ENCODE results near the gene PSG2. TPM values are rescaled to one million over a fixed set of nuclear protein-coding genes. Genes with fewer than 3 reads are reported as not detected.
"Not testable (repeated sequence)": the region's sequence is repeated elsewhere in the genome, so short reads cannot be mapped to it uniquely, and the experiment has no call there.

The PSG2 gene
- not detected in 2 replicates for total RNA-seq (2014; rRNA removed; shearing (Covaris generic))

- DNase-seq (ENCODE audit: low spot score), result not testable (repeated sequence)
These were observed at the start of gene PSG2 for GRCh38 chr19:43082601-43083000. PSG2 (minus strand) TSS chr19:43082701; CDS start chr19:43082569, 132 bp downstream.

GRCh38 chr19:43131281-43131842 is 48.9 kb upstream of the PSG2 start:
- DNase-seq (ENCODE audit: low spot score), result not testable (repeated sequence)

- DNase-seq (ENCODE audit: low spot score), result not testable (repeated sequence)
These were observed 46.7 kb upstream of the PSG2 start for GRCh38 chr19:43129197-43129596.

GRCh38 chr19:43127336-43127735 is 44.8 kb upstream of the PSG2 start:
- DNase-seq (ENCODE audit: low spot score), result not testable (repeated sequence)

- DNase-seq (ENCODE audit: low spot score), result no peak
These were observed 44.2 kb upstream of the PSG2 start for GRCh38 chr19:43126720-43127119.

GRCh38 chr19:43124360-43124759 is 41.9 kb upstream of the PSG2 start:
- no peak for DNase-seq (ENCODE audit: low spot score)

- not testable (repeated sequence) for DNase-seq (ENCODE audit: low spot score)
These were observed 38.0 kb upstream of the PSG2 start for GRCh38 chr19:43120433-43121026.

GRCh38 chr19:43119526-43119925 is 37.0 kb upstream of the PSG2 start:
- DNase-seq (ENCODE audit: low spot score), result peak; percentile 11

GRCh38 chr19:43116421-43116820 is 33.9 kb upstream of the PSG2 start:
- DNase-seq (ENCODE audit: low spot score), result not testable (repeated sequence)

- DNase-seq (ENCODE audit: low spot score), result not testable (repeated sequence)
These were observed 33.0 kb upstream of the PSG2 start for GRCh38 chr19:43115548-43115947.

- not testable (repeated sequence) for DNase-seq (ENCODE audit: low spot score)
These were observed 32.6 kb upstream of the PSG2 start for GRCh38 chr19:43115064-43115463.

GRCh38 chr19:43114626-43115025 is 32.1 kb upstream of the PSG2 start:
- DNase-seq (ENCODE audit: low spot score), result not testable (repeated sequence)

- DNase-seq (ENCODE audit: low spot score), result not testable (repeated sequence)
These were observed 24.9 kb upstream of the PSG2 start for GRCh38 chr19:43107401-43107800.

- DNase-seq (ENCODE audit: low spot score), result no peak
These were observed 23.0 kb upstream of the PSG2 start for GRCh38 chr19:43105496-43105895.

- DNase-seq (ENCODE audit: low spot score), result peak; percentile 71
These were observed 21.8 kb upstream of the PSG2 start for GRCh38 chr19:43104215-43104850.

- no peak for DNase-seq (ENCODE audit: low spot score)
These were observed 19.4 kb upstream of the PSG2 start for GRCh38 chr19:43101950-43102349.

GRCh38 chr19:43098416-43098815 is 15.9 kb upstream of the PSG2 start:
- DNase-seq (ENCODE audit: low spot score), result not testable (repeated sequence)

- DNase-seq (ENCODE audit: low spot score), result peak; percentile 67
These were observed 5.3 kb upstream of the PSG2 start for GRCh38 chr19:43087702-43088340.

- not testable (repeated sequence) for DNase-seq (ENCODE audit: low spot score)
These were observed 3.5 kb upstream of the PSG2 start for GRCh38 chr19:43085796-43086530.

GRCh38 chr19:43084196-43084832 is 1.8 kb upstream of the PSG2 start:
- DNase-seq (ENCODE audit: low spot score), result not testable (repeated sequence)

GRCh38 chr19:43083721-43084120 is 1.2 kb upstream of the PSG2 start:
- DNase-seq (ENCODE audit: low spot score), result not testable (repeated sequence)

Measured in H4 (cell line).